ENCODE measurements around the gene HOXB3.

HOXB3 gene

DNA sequence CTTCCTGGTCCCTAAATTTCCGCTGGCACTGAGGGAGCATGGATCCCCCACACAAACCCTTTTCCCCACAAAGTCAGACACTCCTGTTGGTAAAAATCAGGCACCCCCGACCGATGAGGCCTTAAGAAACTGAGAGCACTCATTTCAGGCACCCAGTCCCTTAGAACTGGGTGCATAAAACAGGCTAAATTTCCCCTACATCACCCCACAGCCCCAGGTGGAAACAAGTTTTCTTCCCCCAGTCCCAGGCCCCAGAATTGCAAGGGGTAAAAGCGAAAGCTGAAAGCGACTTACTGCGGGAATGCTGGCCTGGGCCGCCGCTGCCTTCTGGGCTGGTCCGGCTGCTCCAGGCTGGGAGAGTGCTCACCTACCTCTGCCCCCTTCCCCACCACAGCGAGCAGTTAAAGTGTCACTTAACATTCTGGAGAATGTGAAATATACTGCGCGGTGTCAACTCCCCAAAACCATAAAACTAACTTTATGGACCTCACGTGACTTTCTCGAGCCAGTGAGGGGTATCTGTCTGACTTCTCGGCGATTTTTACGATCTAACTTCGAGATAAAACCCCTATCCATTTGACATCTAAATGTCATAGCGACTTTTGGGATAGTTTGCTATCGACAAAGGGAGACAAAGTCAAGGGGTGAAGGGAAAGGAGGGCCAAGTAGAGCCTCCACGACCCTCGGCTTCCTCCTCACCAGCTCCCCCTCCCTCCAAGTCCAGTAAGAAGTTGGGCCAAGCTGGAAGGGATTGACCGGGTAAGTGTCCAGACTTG lies at the start of gene HOXB3:
Gene HOXB3 (minus strand): TSS at position 411 of the 776 bp plus-strand sequence. CDS start 37,767 bp downstream, outside the sequence.
- DNase-seq, result no peak

GRCh38 chr17:48639136-48639535 lies 49.1 kb upstream of the HOXB3 start:
- no peak for DNase-seq

GRCh38 chr17:48637323-48638260 lies 47.6 kb upstream of the HOXB3 start:
- DNase-seq, result no peak

- DNase-seq, result peak; percentile 88
Measured at GRCh38 chr17:48636177-48637018, 46.4 kb upstream of the HOXB3 start.

DNA sequence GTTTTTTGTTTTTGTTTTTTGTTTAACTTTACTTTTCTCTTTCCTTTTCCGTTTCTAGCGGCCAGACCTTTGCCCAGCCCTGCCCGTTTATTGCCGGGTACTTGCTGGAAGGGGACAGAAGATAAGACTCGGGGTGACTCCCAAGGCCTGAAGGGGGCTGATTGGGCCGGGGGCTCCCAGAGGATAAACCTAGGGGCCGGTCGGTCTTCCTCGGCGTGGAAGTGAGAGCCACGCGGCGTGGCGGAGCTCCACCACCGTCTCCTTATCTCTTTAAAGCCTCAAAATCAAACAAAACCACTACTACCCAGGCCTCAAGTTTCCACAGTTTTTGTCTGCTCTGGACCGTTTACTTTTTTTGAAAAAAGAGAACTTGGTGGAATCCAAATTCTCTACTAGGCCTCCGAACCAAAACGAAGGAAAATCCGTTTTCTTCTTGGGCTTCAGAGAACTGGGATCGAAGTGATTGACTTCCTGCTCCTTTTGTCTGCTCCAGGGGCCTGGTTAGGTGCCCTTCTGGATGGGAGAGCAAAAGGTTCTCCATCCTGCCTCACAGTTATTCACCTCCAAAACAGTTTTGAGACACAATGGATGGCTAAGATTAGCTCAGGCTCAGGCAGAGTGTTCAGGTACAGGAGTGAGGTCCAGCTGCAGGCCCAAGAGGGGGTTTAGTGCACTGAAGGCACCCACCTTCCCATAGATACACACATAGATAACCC lies 44.6 kb upstream of the HOXB3 start:
- peak; percentile 57 for DNase-seq

DNA sequence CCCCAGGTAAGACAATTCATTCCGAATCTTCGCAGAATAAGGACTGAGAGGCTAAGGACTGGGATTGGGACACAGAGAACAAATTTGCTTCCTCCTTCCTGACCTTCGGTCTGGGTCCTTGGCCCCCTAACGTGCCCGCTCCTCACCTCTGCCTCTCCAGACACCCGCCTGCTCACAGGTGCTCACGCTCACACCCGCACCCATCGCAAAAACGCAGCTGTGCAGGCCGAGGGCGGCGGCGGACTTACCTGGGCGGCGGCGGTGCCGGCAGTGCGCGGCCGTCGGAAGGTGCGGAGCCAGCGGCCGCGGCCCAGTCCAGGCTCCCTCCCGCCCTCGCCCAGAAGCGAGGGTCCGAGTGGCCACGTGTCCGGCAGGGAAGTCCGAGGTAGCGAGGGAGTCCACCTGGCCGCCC lies 43.2 kb upstream of the HOXB3 start:
- DNase-seq, result peak; percentile 41

DNA sequence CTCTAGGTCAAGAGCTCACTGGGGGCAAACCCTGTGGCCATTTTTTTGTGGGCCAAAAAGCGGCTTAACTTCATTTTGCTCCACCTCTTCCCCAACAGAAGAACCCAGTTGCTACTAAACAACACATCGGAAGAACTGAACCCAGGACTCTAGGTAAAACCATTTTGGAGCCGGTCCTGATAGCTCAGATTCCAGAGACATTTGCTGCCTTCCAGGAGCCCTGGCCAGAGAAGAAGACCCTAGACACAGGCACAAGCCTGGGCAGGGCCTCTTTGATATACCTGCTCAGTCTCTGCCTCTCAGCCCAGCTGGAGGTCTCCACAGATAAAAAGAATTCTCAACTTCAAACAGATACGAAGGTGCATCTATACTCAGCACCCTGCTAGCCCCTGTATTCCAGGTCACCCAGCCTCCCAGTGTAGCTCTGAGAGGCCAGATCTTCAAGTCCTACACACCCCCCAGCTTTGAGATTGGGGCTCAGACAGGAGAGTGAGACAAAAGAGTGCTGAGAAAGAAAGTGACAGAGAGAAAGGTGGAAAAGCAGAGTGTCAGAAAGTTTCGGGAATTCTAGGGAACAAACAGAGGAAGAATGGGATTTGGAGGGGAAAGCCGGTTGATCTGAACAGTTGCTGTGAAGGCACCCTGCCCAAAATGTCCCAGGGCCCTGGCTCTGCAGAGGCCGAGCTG lies 42.7 kb upstream of the HOXB3 start:
- DNase-seq, result peak; percentile 37

GRCh38 chr17:48631693-48632578 lies 41.9 kb upstream of the HOXB3 start:
- peak; percentile 39 for DNase-seq

- no peak for DNase-seq
Measured at GRCh38 chr17:48630925-48631692, 41.1 kb upstream of the HOXB3 start.

DNA sequence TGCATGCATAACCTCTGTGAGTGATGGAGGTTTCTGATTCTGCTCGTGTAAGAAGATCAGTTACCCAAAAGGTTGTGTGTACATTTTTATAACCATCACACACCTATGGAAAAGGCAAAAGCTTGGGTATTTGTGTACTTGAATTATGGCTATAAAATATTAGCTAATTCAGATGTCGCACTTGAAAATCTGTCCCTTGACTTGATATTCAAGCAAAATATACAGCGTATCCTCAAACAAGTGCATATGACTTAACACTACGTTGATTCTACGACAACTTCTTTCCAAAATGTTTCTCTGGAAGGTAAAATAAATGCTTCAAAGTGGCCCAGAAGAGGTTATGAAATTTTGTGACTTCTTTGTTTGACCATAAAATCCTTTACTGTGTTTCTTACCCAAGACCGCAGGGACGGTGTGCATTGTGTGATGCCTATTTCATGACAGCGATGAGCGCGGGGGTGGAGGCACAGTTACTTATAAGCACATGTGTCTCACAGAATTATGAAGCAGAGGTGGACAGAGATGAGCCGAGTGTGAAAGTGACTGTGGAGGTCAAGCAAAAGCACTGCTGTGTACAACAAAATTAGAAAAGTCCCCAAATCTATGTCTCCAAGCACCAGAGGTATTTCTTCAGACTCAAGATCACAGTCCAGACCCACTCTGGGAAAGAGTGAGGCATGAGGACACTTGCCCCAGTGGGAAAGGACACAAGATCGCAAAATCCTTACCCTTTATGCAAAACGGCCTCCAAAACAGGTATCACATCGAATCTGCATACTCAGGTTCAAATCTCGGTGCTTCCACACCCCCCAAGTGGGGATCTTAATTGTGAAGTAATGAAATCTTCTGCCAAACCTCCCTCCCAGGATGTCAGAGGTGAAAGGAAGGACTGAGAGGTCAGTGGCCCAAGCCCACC lies 40.2 kb upstream of the HOXB3 start:
- no peak for DNase-seq

- DNase-seq, result no peak
Measured at GRCh38 chr17:48629411-48629759, 39.3 kb upstream of the HOXB3 start.

DNA sequence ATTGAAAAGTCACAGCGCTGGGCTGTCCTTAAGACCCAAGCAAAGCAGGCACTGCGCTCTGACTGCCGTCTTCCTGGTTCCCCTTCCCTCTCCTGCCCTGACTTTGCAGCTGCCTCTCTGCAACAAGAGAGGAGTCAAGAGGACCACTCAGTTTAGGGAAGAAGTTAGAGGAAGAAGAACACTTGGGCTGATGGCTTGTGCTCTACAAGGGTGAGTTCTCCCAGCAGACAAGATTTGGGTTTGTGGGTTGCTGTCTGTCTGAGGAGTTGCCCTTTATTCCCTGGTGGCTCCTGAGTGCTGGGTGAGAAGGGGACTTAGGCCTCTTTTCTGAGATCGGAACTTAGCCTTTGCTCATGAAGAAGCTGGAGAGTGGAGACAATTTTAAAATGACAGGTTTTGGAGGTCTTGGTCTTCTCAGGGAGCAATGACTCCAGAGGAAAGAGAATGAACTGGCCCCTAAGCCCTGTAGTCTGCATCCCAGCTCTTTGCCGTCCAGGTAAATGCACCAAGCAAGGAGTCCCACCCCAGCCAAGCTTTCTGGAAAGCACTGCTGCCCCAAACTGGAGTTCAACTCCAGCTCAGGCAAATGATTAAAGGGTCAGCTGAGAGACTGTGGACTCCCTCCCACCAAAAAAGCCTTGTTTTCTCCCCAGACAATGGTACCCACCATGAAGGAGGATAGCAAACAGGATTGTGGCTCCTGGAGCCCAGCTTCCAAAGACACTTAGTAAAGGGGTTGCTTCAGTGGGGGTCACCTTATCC lies 38.8 kb upstream of the HOXB3 start:
- no peak for DNase-seq

- no peak for DNase-seq
Measured at GRCh38 chr17:48627623-48628521, 37.8 kb upstream of the HOXB3 start.

GRCh38 chr17:48627118-48627597 lies 37.1 kb upstream of the HOXB3 start:
- no peak for DNase-seq

- peak; percentile 82 for DNase-seq
Measured at GRCh38 chr17:48626245-48627117, 36.4 kb upstream of the HOXB3 start, which contains the start of gene HOXB9. HOXB9 (minus strand) TSS chr17:48626358; CDS start chr17:48626269, 89 bp downstream.

Data from activated effector memory CD4-positive, alpha-beta T cell treated with anti-CD3 and anti-CD28 coated beads, Interleukin-2, amount 50 U/mL, for 16 hours (primary cell).